GM19025 (cell line): ENCODE data around the gene ZFYVE27.

ENCODE experiments used
- ATAC-seq: cut with Tn5 transposase; IDR thresholded peaks from one replicate; pipeline ENCODE4 v1.9.1; 2021; ENCODE audit warnings: mild to moderate bottlenecking, low read depth, moderate library complexity; ENCODE audit not compliant: unreplicated experiment

Gene ZFYVE27

DNA sequence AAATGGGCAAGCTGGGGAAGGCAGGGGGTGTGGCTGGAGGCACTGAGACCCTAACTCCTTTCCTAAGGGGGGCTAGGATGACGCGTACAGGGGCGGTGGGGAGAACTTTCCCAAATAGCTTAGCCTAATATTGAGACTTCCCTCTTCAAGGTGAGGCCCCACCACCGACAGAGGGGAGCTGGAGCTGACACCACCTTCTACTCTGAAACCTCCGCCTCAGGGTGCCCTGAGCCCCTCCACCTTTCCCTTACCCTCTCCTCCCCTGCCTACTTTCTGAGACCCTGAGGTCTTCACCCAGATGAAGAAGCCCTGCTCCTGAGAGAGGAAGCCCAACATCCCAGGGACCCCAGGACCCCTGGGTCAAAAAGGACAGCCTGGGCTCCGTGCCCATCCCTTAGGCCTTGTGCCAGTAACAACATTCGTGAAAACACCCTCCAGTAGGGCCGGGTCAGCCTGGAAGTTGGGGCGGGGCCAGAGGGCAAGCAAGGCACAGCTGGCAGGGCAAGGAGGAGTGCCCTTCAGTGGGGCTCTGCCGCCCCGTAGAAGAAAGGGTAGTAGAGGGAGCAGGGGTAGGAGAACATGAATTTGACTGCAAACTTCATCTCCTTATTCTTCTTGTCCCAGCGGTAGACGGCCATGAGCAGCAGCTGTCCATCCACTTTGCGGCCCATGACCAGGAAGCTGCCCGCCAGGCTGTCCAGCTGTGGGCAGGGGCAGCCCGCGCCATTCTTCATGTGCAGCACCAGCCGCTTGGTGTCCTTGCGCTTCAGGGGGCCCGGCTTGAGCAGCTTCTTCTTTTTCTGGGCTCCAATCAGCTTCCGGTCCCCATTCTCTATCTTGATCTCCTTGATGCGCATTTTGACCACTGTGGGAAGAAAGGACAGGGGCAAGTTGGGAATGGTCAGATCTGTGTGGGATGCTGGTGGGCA is 30.3 kb downstream of the ZFYVE27 start:
- ATAC-seq, result no peak

DNA sequence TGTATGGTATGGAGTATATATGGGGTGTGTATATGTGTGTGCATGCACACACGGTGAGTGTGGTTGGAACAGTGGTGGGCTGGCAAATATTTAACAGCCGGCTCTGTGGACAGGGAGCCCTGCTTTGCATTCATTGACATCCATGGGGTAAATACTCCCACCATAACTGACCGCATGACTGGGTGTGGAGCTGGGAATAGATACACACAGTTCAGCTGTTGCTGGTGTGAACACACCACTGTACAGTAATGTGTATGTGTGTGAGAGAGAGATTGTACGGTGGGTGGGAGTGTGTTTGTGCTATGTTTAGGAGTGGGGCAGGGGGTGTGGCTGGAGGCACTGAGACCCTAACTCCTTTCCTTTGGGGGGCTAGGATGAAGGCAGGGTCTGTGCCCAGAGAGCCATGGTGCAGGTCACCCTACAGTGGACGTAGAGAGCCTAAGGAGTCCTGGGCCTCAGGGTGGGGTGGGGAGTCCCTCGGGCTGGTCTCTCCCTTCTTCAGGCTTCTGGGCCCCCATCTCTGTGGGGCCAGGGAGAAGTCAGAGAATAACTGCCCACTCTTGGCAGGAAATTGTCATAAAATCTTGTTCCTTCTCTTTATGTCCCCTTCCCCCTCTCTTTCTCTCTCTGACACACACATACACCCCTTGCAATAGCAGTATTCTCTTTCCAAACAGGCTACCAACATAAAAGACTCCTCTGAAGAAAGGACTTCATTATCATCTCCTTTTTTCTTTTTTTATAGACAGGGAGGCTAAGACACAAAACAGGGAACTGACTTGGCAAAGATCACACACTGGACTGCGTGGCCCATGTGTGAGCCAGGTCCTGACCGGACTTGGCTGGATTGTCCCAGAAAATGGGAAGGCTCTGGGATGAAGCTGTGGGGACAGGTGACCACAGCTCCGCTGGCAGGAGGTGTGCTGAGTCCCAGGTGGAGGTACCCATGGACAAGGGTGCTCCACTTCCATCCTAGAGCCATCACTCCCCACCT is 31.7 kb downstream of the ZFYVE27 start:
- ATAC-seq, result no peak

DNA sequence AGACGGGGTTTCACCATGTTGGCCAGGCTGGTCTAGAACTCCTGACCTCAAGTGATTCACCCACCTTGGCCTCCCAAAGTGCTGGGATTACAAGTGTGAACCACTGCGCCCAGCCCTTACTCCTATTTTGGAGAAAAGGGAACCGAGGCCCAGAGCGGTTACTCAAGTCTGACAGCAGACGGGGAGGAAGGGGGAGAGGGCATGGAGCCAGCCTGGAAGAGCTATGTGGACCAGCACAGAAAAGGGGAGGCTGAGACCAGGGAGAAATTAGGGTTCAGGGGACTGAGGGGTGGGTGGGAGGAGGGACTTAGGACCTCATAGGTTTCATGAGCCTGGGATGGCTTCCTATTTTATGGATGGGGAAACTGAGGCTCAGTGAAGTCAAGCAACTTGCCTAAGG is 33.3 kb downstream of the ZFYVE27 start:
- no peak for ATAC-seq

DNA sequence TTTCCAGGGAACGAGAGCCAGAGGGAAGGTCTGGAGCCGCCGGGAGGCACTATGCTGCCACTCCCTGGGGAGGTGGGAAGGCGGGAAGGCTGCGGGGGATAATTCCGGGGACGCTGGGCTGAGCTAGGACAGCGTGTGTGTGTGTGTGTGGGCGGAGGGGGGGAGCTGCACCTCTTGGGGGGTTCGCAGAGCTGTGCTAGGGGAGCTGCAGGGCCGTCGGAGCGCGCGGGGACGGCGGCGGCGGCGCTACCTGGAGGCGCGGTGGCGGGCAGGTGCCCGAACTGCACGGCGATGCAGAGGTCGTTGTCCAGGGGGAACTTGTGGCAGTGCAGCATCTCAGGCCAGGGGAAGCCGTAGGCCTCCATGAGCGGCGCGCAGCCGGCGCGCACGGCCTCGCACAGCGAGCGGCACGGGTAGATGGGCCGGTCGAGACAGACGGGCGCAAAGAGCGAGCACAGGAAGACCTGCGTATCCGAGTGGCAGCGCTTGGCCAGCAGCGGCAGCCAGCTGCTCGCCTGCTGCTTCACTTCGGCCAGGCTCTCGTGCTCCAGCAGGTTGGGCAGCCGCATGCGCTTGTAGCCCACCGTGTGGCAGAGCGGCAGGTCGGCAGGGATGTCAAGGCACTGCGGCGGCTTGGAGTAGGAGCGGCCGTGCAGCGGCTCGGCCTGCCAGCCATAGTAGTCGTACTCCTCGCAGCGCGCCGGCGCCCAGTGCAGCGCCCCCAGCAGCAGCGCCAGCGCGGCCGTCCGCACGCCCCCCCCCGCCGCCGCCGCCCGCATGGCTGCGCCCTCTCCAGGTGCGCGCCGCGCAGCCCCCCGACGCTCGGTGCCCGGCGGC is 34.3 kb downstream of the ZFYVE27 start:
- ATAC-seq, result no peak

DNA sequence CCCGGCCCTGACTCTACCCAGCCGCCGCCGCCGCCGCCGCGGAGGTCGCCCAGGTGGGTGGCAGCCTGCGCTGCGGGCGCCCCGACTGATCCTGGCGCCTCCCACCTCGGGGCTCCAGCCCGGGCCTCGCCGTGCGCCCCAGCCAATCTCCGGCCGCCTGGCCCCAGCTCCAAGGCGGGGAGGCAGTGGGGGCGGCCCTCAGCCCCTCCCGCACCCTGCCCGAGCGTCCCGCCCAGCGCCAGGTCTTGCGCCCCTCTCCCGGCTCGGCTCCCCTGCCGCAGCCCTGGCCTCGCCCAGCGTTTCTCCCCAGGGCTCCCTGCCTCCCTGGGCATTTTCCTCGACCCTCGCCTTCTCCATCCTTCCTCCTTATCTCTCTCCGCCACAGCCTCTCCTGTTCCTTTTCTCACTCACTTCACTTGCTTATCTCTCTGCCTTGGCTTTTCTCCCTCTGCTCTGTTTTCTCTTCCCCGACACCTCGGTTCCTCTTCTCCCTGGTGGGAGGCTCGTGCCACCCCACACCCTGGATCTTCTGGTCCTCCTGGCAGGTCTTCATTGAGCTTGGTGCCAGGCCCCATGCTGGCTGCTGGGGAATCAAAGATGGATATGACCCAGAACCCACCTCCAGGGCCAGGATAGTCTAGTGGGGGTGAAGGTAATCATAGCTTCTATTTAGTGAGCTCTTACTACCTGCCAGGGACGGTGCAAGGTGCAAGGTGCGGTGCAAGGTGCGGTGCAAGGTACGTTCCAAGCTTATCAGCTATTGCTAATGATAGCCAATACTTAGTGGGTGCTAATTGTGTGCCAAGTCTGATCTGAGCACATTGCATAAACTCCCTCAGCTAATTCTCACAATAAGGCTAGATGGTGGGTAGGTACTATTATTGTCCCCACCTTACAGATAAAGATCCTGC is 35.2 kb downstream of the ZFYVE27 start, which contains the start of gene SFRP5:
TSS of gene SFRP5 (minus strand) at position 87 of the 911 bp plus-strand sequence. CDS start 166 bp downstream, outside the sequence.
- no peak for ATAC-seq

DNA sequence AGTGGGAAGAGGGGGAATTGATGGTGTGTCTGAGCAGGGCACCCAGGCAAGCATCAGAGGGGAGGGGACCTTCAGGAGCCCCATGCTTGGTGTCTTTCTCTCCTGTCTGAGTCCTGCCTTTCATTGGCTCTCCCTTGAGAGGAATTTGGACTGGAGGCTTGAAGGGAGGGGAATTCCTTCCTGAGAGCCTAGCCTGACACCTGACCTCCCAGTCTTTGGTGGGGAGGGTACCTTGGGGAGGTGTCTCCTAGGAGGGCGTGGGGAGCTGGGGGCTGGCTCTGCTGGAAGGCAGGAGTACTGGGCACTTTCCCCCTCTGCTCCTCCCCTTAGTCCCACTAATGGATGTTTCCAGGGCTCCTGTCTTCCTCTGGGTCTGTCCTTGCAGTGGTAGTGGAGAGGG is 36.2 kb downstream of the ZFYVE27 start:
- no peak for ATAC-seq

DNA sequence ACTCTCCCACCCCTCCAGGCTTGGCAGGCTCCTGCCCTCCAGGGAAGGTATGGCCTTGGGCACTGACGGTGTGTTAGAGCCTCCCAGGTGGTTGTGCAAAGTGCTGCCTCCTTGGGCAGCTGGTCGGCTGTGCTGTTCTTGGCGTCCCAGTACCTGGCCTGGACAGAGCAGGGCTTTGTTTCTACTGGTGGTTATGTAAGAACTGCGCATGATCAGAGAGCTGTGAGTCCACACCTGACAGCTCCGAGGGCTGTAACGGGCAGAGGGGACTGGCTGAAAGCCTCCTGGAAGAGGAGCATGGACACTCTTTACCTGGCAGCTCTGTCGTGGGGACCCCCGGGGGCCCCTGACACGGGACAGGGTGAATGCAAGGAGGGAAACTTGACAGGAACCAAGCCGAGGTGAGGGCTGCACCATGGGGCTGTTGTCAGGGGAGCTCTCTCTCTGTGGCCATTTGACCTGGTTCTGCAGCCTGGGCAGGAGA is 37.9 kb downstream of the ZFYVE27 start:
- ATAC-seq, result no peak

DNA sequence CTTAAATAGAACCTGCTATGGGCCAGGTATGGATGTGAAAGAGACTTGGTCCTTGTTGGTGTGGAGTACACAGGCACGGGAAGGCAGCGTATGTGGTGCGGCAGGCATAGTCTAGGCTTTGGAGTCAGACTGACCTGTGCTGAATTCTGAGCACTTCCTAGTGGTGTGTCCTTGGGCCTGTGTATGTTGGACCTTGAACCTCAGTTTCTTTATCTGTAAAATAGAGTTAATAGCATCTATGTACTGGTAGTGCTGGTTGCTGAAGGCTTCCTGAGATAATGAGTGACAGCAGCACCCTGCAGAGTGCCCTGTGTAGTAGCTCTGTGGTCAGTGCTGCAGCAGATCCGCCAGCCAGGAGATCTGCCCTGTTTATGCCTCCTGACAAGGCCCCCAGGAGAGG is 40.2 kb downstream of the ZFYVE27 start:
- no peak for ATAC-seq

DNA sequence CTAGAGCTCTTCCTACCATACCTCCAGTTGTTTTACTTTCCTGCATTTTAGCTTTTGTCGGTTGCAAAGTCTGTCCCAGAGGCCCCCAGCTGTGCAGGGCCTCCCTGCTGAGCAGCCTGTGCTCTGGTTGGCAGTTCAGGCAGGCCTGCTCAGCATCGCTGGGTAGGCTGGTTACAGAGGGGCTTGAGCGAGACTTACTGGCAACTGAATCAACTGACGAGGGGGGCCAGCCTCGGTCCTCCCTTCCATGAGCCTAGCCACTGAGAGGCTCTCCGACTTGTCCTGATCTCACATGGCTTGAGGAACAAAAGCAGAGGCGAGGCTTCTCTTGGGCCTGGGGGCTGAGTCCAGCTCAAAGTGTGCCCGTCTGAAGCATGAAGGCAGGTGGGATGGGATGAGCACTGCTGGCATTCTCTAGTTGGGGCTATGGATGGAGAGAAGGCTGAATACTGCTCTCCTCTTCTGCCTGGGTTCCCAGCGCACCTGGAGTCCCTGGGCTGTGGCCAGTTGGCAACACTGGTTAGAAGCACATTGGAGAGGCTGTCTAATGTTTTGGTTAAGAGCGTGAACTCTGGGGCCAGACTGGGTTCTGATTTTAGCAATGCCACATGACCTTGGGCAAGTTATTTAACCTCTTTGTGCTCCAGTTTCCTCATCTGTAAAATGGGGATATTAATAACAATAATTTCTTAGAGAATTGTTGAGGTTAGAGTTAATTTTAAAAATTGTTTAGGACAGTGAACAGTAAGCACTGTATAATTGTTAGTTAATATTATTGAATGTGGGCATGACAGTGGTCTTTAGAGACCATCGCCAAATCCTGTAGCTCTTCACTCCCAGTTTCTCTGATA is 41.7 kb downstream of the ZFYVE27 start:
- no peak for ATAC-seq

DNA sequence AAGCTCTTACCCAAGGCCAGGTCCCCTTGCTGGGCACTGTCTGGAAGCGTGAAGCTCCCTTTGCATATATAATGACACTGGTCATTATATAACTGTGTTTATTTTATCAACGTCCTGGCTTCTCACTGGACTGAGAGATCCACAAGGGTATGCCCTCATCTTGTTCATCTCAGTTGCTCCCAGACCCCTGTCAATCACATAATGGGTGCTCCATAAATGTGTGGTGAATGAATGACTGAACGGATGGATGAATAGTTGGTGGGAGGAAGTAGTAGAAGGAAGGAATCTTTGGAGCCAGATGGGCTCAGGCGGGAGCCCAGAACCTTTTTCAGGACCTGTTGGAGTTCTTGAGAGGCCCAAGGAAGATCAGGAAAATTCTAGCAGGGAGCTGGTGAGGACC is 42.6 kb downstream of the ZFYVE27 start:
- no peak for ATAC-seq

DNA sequence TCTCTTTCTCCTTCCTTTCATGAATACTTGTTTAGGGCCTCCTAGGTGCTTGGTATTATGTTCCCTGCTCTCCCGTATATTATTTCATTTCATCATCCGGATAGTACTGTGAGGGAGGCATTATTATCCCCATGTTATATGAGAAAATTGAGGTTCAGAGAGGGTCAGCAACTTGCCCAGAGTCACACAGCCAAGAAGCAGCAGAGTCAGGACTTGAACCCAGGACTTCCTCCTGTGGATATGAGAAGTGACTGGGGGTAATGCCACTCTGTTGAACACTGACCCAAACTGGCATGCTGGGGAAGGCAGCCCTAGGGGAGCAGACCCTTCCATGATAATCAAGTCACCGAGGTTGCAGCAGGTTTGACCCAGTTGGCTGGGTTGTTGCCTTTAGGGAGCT is 43.0 kb downstream of the ZFYVE27 start:
- ATAC-seq, result no peak

DNA sequence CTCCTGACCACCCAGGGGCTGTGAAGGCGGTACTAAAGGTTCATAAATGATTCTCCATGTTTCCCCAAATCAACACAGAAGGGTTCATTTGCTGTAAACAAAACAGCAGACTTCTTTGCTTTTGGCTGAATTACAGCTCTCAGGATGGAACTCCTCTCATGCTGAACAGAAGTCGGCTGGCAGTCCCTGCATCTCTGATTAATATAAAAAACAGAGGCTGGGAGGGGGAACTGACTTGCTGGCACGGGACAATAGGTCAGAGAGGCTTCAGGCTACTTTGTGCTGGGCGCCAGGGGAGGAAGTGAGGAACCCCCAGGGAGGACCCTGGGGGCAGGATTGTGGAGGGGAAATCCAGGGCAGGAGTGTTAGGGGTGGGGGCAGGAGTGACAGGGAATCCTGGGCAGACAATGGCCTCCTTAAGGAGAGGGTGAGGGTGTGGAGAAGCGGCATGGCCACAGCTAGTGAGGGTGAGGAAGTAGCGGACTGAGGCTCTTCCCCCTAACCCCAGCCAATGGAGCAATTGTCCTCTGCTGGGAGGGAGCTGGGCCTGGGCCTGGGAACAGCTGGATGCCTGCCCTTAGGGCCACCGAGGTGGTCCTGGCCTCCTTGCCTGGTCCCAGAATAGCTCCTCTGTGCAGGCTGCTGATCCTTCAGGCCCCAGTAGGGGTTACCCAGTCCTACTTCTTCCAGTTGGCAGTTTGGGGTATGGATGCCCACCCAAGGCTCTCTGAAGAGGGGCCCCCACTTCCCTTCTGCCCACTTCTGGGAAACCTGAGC is 44.1 kb downstream of the ZFYVE27 start:
- ATAC-seq, result no peak

DNA sequence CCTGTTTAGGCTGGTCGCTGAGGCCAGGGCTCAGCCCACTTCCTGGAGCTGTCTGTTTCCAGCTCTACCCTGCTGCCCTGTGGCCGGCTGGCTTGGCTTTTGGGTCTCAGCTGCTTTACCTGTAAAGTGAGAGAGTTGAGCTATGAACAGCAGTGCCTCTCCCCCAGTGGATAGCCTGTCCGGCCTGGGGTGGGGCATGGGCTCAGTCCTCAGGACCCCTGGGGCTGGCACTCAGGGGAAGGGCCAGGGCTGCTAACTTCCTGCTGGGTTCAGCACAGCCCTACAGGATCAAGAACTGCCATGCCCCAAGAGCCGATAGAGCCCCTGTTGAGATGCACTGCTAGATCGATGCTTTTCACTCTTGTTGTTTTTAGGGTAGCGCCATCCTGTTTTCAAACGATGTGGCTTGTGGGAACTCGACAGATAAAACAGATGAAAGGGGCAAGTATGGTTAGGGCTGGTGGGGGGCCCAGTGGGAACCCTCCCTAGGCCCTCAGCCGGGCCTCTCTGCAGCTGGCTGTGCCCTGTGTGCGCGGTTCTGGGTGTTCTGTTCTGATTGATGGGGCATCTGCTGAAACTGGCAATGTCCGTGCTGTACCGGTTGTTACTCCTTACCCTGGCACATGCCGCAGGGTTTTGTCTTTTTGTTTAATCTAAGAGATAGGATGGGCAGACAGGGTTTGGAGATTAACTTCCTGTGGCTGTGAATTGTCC is 44.8 kb downstream of the ZFYVE27 start:
- no peak for ATAC-seq

DNA sequence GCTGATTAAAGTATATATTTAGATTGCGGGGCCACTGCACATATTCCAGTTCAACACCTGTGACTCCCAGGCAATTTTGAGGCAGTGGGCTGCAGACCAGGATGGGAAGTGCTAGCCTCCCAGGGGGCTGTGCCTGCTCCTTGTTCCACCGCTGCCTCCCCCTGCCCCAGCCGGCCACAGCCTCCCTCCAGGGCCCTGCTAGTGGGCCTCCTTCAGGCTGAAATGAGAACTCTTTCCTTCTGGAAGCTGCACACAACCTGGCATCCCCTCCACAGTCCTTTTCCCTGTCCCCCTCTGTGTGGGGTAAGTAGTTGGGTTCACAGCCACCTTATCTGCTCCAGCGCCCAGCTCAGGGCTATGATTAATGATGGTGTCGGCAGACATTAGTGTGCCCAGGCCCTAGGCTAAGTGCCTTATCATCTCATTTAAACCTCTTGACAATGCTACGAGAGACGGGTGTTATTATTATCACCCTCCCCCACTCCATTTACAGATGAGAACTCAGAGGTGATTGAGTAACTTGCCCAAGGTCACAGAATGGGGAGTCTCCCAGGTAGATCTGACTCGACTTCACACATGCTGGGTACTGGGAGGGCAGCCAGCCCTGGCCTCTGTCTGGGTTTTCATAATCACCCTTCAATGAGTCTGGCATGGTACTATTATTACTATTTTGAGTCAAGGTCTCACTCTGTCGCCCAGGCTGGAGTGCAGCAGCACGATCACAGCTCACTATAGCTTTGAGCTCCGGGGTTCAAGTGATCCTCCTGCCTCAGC is 45.7 kb downstream of the ZFYVE27 start:
- no peak for ATAC-seq

DNA sequence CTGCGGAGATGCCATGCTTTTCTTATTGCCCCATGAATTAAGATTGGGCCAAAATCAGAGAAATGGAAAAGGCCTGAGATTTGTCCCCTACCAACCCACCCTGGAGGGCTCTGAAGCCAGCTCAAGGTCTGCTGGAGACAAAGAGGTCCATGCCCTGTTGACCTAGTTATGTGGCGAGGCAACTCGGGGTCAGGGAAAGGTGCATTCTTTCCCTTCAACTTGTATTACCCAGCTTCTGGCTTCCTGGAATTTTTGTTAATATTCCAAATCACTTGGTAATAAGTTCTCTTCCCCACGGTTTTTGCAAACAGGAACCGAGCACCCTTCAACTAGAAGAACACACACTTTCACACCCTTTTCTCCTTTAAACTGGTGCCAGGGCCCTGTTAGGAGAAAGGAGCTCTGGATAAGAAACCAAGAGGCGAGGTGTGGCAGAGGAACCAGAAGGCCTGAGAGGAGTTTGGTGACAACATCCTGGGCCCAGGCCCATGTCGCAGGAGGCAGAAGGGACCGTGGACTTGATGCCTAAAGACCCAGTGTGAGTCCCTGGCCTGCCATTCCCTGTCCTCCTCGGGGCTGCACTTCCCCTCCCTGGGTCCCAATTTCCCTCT is 47.4 kb downstream of the ZFYVE27 start:
- no peak for ATAC-seq

DNA sequence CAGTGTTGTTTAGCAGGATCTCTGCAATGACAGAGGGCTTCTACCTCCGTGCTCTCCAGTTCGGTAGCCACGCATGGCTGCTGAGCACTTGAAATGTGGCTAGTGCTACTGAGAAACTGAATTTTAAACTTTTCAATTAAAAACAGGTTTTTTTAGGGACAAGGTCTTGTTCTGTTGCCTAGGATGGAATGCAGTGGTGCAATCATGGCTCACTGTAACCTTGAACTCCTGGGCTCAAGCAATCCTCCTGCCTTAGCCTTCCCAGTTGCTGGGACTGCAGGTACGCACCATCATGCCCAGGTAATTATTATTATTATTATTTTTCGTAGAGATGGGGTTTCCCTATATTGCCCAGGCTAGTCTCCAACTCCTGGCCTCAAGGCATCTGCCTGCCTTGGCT is 48.3 kb downstream of the ZFYVE27 start:
- ATAC-seq, result no peak
